Measurements from ENCODE around the gene ZMAT3.
"Not testable (repeated sequence)": the region's sequence is repeated elsewhere in the genome, so short reads cannot be mapped to it uniquely, and the experiment has no call there.

ZMAT3 gene

DNA sequence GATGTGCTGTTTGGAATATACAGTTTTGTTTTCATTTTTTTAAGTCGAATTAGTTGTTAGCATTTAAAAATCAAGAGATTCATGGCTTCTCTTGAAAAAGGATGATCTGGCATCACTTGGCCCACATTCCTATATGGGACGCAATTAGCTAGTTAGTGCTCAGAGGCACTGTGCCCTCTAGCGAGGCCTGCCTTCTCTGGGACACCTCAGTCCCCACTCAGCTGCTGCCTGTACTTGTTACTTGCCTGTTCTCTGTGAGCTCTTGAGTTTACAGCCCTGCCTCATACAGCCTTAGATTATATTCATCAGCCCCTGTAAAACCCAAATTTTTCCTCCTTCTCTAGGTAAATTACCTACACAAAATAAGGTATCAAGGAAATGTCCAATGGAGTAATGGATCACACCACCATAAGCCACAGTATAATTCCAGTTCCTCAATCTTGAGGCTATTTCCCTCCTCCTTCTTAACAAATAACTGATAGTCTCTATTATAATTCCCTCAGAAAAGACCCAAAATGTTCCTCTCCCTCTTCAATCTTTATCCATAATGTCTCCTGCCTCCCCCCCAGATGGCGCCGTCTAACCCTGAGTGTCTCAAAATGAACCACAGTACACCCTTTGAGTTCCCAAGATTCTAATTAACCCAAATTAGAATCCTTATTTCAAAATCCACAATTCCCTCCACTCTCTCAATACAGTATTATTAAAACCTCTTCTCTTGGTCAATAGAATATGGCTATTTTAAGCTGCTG lies 2.7 kb downstream of the ZMAT3 start:
- DNase-seq (ENCODE audit: low spot score): peak; percentile 46

DNA sequence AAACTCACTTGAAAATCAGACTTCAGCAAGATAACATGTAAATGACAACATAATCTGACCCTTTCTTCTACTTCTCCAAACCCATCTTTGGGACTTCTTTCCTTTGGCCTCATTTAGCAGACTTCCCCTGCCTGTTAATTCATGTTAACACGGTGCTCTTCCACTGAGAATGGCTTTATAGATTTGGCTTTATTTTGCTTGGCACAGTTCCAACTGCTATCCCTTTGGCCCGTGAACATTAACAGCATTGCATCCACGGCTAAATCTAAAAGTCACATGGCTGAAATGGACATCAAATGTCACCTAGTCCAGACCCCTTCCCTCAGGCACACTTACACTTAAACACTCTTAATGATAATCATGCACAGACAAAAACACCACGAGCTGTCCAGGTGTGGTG lies 3.8 kb downstream of the ZMAT3 start:
- no peak for DNase-seq (ENCODE audit: low spot score)

DNA sequence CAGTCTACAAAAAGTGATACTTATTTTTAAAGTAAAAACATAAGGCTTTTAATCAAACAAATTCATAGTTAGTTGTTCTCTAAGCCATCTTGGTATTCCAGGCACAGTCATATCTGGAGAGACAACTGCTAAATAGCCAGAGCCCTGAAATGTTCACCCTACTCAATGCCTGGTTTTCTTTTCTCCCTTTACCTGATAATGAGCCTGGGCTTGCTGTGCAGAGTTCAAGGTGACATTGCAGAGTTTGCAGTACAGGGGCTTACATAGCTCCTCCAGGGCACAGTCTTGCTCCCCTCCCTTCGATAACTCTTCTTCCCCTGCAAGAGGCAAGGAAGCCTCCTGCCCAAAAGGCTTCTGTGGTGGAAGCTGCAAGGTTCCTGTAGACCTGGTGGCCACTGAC lies 4.3 kb downstream of the ZMAT3 start:
- DNase-seq (ENCODE audit: low spot score): no peak

DNA sequence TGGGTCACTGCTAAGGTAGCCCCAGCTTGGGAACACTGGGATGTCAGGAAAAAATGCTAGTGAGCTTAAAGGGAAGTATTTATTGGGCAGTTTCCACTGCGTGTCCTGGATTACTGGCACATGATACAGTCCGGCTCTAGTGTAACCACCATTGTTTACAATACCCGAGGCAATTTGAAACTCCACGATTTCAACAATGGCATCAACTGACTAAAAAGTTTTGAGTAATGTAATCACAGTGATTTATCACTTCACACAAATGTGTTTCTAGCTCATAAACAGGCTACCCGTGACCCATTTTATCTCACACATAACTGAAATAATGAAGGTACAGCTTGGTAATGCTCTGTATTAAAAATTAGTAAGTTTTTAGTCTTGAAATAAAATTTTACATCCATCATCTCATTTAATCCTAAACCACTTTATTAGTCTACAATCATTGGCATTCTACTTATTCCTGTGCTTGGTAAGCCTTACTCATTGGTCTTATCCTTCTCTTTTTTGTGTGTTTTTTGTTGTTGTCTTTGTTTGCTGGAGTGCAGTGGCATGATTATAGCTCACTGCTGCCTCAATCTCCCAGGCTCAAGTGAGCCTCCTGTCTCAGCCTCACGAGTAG lies 7.6 kb downstream of the ZMAT3 start:
- DNase-seq (ENCODE audit: low spot score): no peak

DNA sequence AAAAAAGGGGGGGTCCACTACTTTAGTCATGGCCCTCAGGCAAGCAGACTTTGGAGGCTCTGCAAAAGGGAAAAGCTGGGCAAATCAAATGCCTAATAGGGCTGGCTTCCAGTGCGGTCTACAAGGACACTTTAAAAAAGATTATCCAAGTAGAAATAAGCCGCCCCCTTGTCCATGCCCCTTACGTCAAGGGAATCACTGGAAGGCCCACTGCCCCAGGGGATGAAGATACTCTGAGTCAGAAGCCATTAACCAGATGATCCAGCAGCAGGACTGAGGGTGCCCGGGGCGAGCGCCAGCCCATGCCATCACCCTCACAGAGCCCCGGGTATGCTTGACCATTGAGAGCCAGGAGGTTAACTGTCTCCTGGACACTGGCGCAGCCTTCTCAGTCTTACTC lies 15.3 kb downstream of the ZMAT3 start:
- DNase-seq (ENCODE audit: low spot score): no peak

DNA sequence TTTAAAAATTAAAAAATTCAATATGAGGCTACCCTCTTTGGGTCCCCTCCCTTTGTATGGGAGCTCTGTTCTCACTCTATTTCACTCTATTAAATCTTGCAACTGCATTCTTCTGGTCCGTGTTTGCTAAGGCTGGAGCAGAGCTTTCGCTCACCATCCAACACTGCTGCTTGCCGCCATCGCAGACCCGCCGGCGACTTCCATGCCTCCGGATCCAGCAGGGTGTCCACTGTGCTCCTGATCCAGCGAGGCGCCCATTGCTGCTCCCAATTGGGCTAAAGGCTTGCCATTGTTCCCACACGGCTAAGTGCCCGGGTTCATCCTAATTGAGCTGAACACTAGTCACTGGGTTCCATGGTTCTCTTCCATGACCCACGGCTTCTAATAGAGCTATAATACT lies 17.0 kb downstream of the ZMAT3 start:
- not testable (repeated sequence) for DNase-seq (ENCODE audit: low spot score)

DNA sequence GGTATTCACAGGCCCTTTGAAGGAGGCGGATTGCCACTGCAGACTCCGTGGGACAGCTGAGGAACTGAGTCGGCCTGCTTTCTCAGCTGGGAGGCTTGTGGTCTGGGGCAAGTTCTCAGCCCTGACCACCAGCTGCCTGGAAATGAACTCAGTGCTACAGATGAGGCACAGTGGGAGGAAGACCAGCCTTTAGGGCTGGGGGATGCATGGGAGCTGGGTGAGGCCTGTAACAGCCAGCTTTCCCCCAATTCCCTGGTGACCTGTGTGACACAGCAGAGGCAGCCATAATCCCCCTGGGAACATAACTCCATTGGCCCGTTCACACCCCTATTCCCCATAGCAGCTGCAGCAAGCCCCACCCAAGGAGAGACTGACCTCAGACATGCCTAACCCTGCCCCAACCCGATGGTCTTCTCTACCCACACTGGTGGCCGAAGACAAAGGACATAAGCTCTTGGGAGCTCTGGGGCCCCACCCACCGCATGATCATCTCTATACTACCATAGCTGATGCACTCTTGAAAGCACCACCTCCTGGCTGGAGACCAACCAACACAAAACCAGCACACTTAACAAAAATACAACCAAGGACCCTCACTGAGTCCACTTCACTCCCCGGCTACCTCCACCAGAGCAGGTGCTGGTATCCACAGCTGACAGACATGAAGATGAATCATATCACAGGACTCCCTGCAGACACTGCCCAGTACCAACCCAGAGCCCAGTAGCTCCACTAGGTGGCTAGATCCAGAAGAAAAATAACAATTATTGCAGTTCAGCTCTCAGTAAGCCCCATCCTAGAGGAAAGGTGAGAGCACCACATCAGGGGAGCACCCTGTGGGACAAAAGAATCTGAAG lies 24.9 kb downstream of the ZMAT3 start:
- no peak for DNase-seq (ENCODE audit: low spot score)

DNA sequence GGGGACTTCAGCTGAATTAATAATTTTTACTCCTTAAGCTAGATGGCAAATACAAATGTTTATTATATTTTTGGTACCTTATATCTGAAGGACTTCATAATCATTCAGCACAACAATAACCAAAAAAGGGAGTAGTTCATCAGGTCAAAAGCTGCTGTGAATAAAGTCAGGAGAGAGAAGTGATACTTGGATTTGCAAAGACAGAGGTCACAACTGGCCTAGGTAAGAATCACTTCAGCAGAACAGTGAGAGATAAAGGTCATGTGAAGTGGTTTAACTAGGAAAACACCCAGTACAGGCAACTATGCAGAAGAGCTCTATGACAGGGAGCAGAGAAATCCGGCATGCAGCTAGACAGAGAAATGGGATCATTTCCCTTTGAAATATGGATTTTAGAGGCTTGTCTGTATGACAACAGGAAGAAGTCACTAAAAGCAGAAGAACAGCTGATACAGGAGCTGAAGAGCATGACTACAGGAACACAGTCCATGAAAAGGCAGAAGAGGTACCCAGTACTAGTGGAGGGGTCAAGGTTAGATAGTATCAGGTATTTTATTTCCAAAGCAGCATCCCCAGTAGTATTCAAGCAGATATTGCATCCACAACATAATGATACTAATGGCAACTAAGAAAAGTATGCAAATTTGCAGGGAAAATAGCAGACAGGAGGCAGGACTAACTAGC lies 25.7 kb downstream of the ZMAT3 start:
- DNase-seq (ENCODE audit: low spot score): no peak

DNA sequence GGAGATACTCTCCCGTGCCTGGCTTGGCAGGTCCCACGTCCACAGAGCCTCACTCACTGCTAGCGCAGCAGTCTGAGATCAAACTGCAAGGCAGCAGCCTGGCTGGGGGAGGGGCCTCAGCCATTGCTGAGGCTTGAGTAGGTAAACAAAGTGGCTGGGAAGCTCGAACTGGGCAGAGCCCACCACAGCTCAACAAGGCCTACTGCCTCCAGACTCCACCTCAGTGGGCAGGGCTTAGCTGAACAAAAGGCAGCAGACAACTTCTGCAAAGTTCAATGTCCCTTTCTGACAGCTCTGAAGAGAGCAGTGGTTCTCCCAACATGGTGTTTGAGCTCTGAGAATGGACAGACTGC lies 32.7 kb downstream of the ZMAT3 start:
- not testable (repeated sequence) for DNase-seq (ENCODE audit: low spot score)

DNA sequence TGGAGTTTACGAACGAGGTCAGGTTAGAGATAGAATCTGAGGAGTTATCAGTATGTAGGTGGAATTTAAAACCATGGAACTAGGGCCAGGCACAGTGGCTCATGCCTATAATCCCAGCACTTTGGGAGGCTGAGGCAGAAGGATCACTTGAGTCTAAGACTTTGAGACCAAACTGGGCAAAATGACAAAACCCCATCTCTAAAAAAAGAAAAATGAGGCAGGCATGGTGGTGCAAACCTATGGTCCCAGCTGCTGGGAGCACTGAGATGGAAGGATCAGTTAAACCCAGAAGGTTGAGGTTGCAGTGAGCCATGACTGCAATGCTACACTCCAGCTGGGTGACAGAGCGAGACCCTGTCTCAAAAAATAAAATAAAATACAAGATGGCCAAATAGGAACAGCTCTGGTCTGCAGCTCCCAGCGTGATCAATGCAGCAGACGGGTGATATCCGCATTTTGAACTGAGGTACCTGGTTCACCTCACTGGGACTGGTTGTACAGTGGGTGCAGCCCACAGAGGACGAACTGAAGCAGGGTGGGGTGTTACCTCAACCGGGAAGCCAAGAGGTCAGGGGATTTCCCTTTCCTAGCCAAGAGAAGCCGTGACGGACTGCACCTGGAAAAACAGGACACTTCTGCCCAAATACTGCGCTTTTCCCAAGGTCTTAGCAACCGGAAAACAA lies 33.3 kb downstream of the ZMAT3 start:
- no peak for DNase-seq (ENCODE audit: low spot score)

DNA sequence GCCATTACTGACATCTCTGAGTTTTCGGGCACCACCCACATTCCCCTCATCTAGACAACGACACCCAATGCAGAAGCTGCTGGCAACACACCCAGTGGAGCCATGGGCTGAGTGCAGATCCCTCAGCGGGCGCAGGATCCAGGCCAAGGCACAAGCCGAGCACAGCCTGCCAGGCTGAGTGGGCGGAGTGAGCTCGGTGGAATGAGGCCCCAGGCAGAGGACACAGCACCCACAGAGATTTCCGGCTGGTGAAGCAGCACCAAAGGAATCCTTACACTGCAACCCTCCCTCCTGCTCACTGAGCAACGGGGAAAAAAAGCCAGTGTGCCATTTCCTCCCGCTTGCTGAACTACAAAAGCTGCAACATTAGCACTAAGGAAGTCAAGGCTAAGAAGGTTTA lies 34.3 kb downstream of the ZMAT3 start:
- peak; percentile 30 for DNase-seq (ENCODE audit: low spot score)

DNA sequence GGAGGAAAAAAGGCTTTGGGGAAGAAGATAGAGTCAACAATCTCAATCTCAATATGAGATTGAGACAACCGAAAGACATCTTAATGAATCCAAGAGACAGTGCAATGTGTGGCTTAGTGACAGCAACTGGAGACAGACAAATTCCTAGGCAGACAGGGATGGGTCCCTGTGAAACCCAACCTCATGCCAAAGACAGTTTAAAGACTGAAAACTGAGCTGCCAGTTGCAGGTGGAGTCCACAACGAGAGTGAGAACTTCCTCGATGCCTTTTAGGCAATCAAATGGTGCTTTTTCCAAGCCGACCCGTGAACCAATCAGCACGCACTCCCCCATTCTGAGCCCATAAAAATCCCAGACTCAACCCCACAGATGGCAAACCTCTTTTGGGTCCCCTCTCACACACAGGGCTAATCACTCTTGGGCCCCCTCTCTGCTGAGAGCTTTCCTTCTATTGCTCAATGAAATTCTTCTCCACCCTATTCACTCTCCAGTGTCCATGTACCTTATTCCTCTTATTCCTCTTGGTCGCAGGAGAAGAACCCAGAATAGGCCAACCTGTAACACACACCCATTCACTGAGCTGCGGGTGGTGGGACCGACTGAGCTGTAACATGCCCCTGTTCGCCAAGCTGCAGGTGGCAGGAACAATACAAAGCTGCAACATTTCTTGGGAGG lies 34.8 kb downstream of the ZMAT3 start:
- no peak for DNase-seq (ENCODE audit: low spot score)

DNA sequence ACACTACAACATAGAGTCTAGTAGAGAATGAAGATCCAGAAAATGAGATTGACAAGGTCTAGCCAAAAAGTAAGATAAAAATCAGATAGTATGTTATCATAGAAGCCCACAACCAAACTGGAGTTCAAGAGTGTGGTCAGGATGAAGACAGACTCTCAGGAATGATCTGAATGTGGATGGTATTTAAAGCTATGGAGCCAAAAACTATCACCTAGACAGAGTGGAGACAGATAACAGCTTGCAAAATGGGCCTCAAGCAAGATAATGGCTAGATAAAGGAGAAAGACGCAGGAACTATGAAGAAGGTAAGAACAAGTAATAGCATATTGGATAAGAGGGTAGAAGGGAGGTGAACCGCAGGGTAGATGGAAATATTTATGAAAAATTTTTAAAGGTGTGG lies 35.4 kb downstream of the ZMAT3 start:
- DNase-seq (ENCODE audit: low spot score): no peak

DNA sequence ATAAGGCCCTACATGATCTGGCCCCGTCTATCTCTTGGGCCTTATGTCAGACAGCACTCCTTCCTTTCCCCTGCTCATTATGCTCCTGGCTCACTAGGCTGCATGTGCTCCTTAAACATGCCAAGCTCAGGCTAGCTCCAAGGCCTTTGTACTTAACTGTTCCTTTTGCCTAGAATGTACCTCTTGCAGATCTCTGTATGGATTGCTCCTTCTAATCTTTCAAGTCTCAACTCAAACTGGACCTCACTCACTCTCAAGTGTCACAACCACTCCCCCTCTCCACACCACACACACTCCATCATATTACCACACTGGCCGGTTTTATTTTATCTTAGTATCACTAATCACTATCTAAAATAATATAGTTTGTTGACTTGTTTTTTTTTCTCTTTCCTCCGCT lies 36.4 kb downstream of the ZMAT3 start:
- no peak for DNase-seq (ENCODE audit: low spot score)

DNA sequence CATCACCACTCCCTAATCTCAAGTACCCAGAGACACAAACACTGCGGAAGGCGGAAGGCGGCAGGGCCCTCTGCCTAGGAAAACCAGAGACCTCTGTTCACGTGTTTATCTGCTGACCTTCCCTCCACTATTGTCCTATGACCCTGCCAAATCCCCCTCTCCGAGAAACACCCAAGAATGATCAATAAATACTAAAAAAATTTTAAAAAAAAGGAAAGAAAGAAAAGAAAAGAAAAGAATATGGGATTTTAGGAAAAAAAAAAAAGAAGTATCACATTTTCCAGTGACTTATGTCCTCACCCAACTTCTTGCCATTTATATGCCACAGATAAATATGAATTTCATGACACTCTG lies 38.3 kb downstream of the ZMAT3 start:
- not testable (repeated sequence) for DNase-seq (ENCODE audit: low spot score)

DNA sequence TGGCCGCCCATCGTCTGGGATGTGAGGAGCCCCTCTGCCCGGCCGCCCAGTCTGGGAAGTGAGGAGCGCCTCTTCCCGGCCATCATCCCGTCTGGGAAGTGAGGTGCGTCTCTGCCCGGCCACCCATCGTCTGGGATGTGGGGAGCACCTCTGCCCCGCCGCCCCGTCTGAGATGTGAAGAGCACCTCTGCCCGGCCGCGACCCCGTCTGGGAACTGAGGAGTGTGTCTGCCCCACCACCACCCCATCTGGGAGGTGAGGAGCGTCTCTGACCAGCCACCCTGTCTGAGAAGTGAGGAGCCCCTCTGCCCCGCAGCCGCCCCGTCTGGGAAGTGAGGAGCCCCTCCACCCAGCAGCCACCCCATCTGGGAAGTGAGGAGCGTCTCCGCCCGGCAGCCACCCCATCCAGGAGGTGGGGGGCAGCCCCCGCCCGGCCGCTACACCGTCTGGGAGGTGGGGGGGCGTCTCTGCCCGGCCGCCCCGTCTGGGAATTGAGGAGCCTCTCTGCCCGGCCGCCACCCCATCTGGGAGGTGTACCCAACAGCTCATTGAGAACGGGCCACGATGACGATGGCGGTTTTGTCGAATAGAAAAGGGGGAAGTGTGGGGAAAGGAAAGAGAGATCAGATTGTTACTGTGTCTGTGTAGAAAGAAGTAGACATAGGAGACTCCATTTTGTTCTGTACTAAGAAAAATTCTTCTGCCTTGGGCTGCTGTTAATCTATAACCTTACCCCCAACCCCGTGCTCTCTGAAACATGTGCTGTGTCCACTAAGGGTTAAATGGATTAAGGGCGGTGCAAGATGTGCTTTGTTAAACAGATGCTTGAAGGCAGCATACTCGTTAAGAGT lies 38.9 kb downstream of the ZMAT3 start:
- not testable (repeated sequence) for DNase-seq (ENCODE audit: low spot score)

DNA sequence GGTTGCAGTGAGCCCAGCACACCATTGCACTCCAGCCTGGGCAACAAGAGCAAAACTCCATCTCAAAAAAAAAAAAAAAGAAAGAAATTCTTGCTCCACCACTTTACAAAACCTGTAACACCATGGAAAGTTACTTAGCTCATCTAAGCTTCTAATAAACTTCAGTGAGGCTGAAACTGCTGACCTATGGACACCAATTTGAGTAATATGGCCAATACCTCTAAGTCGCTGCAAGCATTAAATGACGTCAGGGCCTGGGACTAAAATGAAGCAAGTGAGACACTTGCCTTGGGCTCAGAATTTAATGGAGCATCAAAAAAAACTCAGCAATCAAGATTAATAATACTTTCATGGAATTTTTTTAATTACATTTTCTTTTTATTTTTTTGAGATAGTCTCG lies 42.5 kb downstream of the ZMAT3 start:
- no peak for DNase-seq (ENCODE audit: low spot score)

DNA sequence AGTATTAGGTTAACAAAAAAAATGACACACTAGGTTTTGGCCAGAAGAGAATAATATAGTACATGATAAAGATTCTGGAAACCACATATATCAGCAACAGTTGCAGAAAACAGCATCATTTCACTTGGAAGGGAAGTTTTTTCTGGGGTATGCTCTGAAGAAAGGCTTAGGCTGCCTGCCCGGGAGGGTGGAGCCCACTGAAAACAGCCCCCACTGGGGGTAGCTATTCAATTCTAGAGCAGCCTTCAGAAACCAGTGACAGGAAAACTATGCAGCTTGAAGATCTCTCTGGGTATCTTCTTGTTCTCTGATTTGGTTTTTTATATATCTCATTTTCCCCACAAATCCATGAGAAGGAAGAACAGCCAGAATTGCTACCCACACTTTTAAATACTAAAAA lies 43.2 kb downstream of the ZMAT3 start:
- no peak for DNase-seq (ENCODE audit: low spot score)

DNA sequence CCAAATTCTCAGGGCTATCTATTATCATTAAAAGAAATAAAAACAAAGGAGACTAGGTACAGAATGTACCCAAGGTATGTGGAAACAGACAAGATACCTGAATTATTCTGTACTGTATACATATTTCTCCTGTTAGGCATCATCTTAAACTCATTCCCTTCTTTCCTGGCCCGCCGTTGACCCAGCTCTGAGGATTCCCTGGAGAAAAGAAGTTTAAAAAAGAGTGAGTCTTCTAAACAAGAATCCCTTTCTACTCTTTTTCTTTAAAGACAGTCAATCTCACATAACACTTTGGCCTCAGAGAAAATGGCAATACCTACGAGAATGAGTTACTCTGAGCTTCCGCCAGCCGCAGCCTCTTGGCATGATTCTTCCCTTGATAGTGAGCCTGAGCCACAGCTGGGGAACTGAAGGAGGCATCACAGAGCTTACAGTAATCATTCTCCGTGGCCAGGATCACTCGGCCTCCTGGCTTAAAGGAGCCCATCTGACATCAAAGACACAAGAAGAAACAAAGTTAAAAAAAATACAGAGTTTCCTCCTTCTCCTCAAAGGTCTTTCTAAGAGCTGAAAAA lies 44.2 kb downstream of the ZMAT3 start:
- DNase-seq (ENCODE audit: low spot score): no peak

DNA sequence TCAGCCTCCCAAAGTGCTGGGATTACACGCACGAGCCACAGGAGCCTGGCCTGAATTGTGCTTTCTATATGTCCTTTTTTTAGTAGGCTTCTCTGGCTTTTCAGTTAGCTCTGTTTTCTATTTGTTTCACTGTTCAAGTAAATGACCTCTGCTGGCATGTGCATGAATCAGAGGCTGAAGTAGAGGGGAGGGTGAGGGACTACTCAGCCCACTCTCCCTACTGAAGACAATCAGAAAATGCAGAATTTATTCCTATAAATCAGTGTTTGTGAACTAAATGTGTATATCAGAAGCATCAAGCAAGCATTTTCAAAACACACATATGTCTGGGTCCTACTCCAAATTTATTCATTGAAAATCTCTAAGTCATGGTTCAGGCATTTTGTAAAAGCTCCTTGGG lies 45.0 kb downstream of the ZMAT3 start:
- DNase-seq (ENCODE audit: low spot score): no peak
